ENCODE measurements around the gene LPP. TPM values are rescaled to one million over a fixed set of nuclear protein-coding genes. Genes with fewer than 3 reads are reported as not detected.

Gene LPP
- total RNA-seq, 1 donor from 2014 or later = 109 TPM

- ATAC-seq (no peak), DNase-seq (no peak)
- intact Hi-C loops (cut with micrococcal nuclease) = no loop called here
These were observed 552.2 kb downstream of the LPP start for GRCh38 chr3:188706176-188706575.

- intact Hi-C loops (cut with micrococcal nuclease) = no loop called here
- ATAC-seq = no peak
- no peak for DNase-seq
These were observed 552.6 kb downstream of the LPP start for GRCh38 chr3:188706599-188706998.

GRCh38 chr3:188707381-188708288 is 553.7 kb downstream of the LPP start:
- DNase-seq = no peak
- no peak for ATAC-seq
- intact Hi-C loops (cut with micrococcal nuclease) = no loop called here

- intact Hi-C loops (cut with micrococcal nuclease) = no loop called here
- DNase-seq (no peak), ATAC-seq (peak; percentile 64)
These were observed 557.9 kb downstream of the LPP start for GRCh38 chr3:188711881-188712247.

- ATAC-seq (peak; percentile 84), DNase-seq (no peak)
- intact Hi-C loops (cut with micrococcal nuclease) = no loop called here
These were observed 558.4 kb downstream of the LPP start for GRCh38 chr3:188712248-188712924.

- intact Hi-C loops (cut with micrococcal nuclease) = no loop called here
- DNase-seq (no peak), ATAC-seq (no peak)
These were observed 559.0 kb downstream of the LPP start for GRCh38 chr3:188712991-188713390.

GRCh38 chr3:188719545-188719944 is 565.6 kb downstream of the LPP start:
- DNase-seq (no peak), ATAC-seq (no peak)
- intact Hi-C loops (cut with micrococcal nuclease) = no loop called here

- intact Hi-C loops (cut with micrococcal nuclease) = no loop called here
- no peak for ATAC-seq
- DNase-seq = no peak
These were observed 566.3 kb downstream of the LPP start for GRCh38 chr3:188720215-188720614.

GRCh38 chr3:188720636-188721035 is 566.7 kb downstream of the LPP start:
- DNase-seq (no peak), ATAC-seq (no peak)
- intact Hi-C loops (cut with micrococcal nuclease) = no loop called here

GRCh38 chr3:188721312-188721711 is 567.4 kb downstream of the LPP start:
- ATAC-seq (no peak), DNase-seq (no peak)
- intact Hi-C loops (cut with micrococcal nuclease) = no loop called here

- ATAC-seq = no peak
These were observed 568.0 kb downstream of the LPP start for GRCh38 chr3:188721990-188722389.

GRCh38 chr3:188722963-188723362 is 569.0 kb downstream of the LPP start:
- DNase-seq = no peak
- no peak for ATAC-seq
- intact Hi-C loops (cut with micrococcal nuclease) = no loop called here

More at GRCh38 chr3:188721990-188722389, 568.0 kb downstream of the LPP start:
- intact Hi-C loops (cut with micrococcal nuclease) = no loop called here
- no peak for DNase-seq

- intact Hi-C loops (cut with micrococcal nuclease) = no loop called here
- ATAC-seq = no peak
- DNase-seq = no peak
These were observed 573.1 kb downstream of the LPP start for GRCh38 chr3:188727052-188727451.

GRCh38 chr3:188728371-188728896 is 574.5 kb downstream of the LPP start:
- ATAC-seq (no peak), DNase-seq (no peak)
- intact Hi-C loops (cut with micrococcal nuclease) = no loop called here

GRCh38 chr3:188729422-188729821 is 575.5 kb downstream of the LPP start:
- intact Hi-C loops (cut with micrococcal nuclease) = no loop called here
- DNase-seq = no peak
- no peak for ATAC-seq

- intact Hi-C loops (cut with micrococcal nuclease) = no loop called here
- DNase-seq (no peak), ATAC-seq (peak; percentile 58)
These were observed 580.4 kb downstream of the LPP start for GRCh38 chr3:188734395-188734794.

GRCh38 chr3:188739511-188739910 is 585.6 kb downstream of the LPP start:
- no peak for DNase-seq
- intact Hi-C loops (cut with micrococcal nuclease) = no loop called here
- ATAC-seq = no peak

- no peak for DNase-seq
- ATAC-seq = no peak
- intact Hi-C loops (cut with micrococcal nuclease) = no loop called here
These were observed 586.1 kb downstream of the LPP start for GRCh38 chr3:188740010-188740409.

- intact Hi-C loops (cut with micrococcal nuclease) = no loop called here
- no peak for DNase-seq
- ATAC-seq = no peak
These were observed 589.0 kb downstream of the LPP start for GRCh38 chr3:188742755-188743550.

GRCh38 chr3:188744166-188744565 is 590.2 kb downstream of the LPP start:
- intact Hi-C loops (cut with micrococcal nuclease) = no loop called here
- DNase-seq (no peak), ATAC-seq (no peak)

All from left ventricle myocardium superior (tissue), 1 donor.